GM21526 (cell line): ENCODE data around the gene WWP2.

ENCODE experiments used
- ATAC-seq: cut with Tn5 transposase; IDR thresholded peaks from one replicate; pipeline ENCODE4 v1.9.1; 2021; ENCODE audit warnings: moderate library complexity; ENCODE audit not compliant: unreplicated experiment, low FRiP score

Gene WWP2

GRCh38 chr16:69885722-69886121 is 123.6 kb downstream of the WWP2 start:
- no peak for ATAC-seq

- no peak for ATAC-seq
Measured at GRCh38 chr16:69886726-69887125, 124.6 kb downstream of the WWP2 start.

GRCh38 chr16:69888005-69888590 is 126.0 kb downstream of the WWP2 start:
- no peak for ATAC-seq

- no peak for ATAC-seq
Measured at GRCh38 chr16:69889295-69889964, 127.3 kb downstream of the WWP2 start.

GRCh38 chr16:69890114-69890891 is 128.2 kb downstream of the WWP2 start:
- no peak for ATAC-seq

- ATAC-seq, result no peak
Measured at GRCh38 chr16:69890892-69891282, 128.8 kb downstream of the WWP2 start.

GRCh38 chr16:69892378-69892777 is 130.2 kb downstream of the WWP2 start:
- ATAC-seq, result no peak

GRCh38 chr16:69893106-69893505 is 131.0 kb downstream of the WWP2 start:
- ATAC-seq, result no peak

GRCh38 chr16:69894676-69895075 is 132.5 kb downstream of the WWP2 start:
- no peak for ATAC-seq

- no peak for ATAC-seq
Measured at GRCh38 chr16:69903865-69904415, 141.8 kb downstream of the WWP2 start.

GRCh38 chr16:69904495-69905170 is 142.5 kb downstream of the WWP2 start:
- no peak for ATAC-seq

GRCh38 chr16:69905171-69905555 is 143.0 kb downstream of the WWP2 start:
- no peak for ATAC-seq

GRCh38 chr16:69906838-69907401 is 144.8 kb downstream of the WWP2 start:
- no peak for ATAC-seq

- ATAC-seq, result no peak
Measured at GRCh38 chr16:69909043-69909442, 146.9 kb downstream of the WWP2 start.

- ATAC-seq, result no peak
Measured at GRCh38 chr16:69909760-69910159, 147.6 kb downstream of the WWP2 start.

- no peak for ATAC-seq
Measured at GRCh38 chr16:69910964-69911363, 148.8 kb downstream of the WWP2 start.

GRCh38 chr16:69916462-69916861 is 154.3 kb downstream of the WWP2 start:
- no peak for ATAC-seq

- ATAC-seq, result no peak
Measured at GRCh38 chr16:69917311-69917710, 155.2 kb downstream of the WWP2 start.

GRCh38 chr16:69917739-69918138 is 155.6 kb downstream of the WWP2 start:
- ATAC-seq, result no peak

- ATAC-seq, result no peak
Measured at GRCh38 chr16:69918241-69918640, 156.1 kb downstream of the WWP2 start.

GRCh38 chr16:69921127-69921526 is 159.0 kb downstream of the WWP2 start:
- ATAC-seq, result no peak
